Measurements from ENCODE around the gene SCGB1A1.

SCGB1A1 gene

GRCh38 chr11:62468577-62468976 lies 49.7 kb downstream of the SCGB1A1 start:
- DNase-seq, result no peak
- intact Hi-C loops (cut with DNase I), result no loop called here

- DNase-seq, result no peak
- intact Hi-C loops (cut with DNase I), result no loop called here
Observed at GRCh38 chr11:62471603-62472002, 52.8 kb downstream of the SCGB1A1 start.

- DNase-seq, result peak in 1 of 10 donors; percentile 75
- intact Hi-C loops (cut with DNase I), result no loop called here
Observed at GRCh38 chr11:62472063-62472884, 53.4 kb downstream of the SCGB1A1 start.

Measured in posterior cingulate gyrus (tissue), 11 donors.